ENCODE measurements around the gene RIPOR2.
"Not testable (repeated sequence)": the region's sequence is repeated elsewhere in the genome, so short reads cannot be mapped to it uniquely, and the experiment has no call there.

RIPOR2 gene

DNA sequence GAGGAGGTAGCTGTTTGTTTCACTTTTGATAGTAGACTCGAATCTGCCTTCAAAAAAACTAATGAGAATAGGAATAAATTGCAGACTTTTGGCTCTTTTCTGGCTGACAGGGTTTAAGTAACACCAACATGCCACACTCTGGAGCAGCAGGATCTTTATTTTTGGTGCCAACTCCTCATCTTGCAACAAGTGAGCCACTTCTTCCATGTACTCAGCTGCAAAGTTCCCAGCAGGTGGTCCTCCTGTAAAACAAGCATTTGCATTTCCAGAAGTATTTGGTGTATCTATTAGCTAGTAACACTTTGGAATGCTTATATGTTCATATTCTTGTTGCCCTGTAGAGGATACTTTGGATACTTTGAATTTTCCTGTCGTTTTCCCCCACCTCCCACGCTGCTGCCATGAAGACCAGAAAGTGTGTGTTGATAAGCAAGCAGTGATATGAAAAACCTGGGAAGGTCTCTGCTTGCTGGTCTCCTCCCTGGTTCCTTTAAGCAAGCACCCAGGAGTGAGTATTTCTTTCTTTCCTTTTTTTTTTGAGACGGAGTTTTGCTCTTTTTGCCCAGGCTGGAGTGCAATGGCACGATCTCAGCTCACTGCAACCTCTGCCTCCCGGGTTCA lies 138.1 kb downstream of the RIPOR2 start:
- no peak for DNase-seq

DNA sequence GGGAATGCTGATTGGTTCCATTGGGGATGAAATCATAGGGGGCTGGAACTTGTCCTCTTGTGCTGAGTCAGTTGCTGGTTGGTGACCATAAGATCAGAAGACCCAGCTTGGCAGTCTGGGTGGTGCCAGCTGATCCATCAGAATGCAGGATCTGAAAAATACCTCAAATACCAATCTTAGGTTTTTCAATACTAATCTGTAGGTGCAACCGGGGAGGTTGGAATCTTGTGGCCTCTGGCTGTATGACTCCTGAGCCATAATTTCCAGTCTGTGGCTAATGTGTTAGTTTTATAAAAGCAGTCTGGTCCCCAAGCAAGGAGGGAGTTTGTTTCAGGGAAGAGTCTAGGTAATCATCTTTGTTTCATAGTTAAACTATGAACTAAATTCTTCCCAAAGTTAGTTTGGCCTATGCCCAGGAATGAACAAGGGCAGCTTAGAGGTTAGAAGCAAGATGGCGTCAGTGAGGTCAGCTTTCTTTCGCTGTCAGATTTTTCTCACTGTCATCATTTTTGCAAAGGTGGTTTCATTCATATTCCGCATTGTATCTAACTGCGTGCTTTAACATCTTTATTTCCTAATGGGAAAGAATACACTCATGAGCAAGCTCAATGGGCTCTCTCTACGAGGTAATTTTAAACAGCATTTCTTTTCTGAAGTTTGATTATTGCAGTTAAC lies 139.0 kb downstream of the RIPOR2 start:
- DNase-seq = no peak

DNA sequence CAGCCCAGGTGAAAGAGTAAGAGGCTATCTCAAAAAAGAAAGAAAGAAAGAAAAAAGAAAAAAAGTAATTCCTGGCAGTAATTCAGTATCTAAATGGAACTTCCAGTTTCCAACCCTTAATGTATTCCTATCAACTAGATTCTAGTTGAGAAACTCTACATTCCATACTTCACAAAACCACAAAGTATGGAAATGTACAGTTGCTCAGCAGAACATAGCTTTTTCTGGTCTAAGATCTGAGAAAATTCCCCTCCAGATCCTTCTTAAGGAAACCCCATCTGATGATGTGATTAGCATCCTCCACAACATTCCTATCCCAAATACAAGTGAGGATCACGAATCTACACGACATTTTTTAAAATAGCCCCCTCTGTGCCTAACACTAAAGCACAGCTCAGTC lies 140.7 kb downstream of the RIPOR2 start:
- no peak for DNase-seq

DNA sequence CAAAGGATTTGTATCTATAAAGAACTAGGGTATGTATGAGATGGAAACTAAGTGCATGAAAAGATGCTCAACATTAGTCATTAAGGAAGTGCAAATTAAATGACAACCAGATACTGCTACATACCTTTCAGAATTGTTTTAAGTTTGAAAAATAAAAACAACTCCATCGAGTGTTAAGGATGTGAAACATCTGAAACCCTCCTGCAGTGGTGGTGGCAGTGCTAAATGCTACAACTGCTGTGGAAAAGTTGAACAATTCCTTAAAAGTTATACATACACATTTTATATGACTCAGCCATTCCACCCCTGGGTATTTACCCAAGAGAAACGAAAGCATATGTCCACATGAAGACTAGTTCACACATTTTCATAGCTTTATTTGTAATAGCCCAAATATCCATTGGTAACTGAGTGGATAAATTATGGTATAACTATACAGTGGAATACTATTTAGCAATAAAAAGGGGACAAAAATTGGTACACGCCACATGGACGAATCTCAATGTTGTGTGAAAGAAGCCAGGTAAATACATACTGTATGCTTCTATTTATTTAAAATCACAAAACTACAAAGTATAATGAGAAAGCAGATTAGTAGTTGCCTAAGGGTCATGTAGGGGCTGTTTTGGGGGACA lies 147.6 kb downstream of the RIPOR2 start:
- no peak for DNase-seq

DNA sequence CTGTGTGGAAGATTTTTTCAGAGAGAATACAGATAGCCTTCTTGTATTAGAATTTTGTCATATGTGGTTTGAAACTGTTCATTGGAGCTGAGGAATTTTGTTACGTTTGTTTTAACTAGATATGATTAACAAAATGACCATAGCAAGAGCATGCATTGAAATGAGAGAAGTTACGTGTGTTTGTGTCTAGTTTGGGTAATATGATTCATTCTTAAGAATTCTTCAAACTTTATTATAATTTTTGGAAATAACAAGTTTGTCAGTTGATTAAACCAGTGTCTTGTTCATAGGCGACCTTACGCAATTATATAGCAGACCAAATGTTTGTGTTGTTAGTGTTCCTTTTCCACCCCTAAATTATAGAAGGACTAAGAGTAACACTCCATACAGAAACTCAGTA lies 155.6 kb downstream of the RIPOR2 start:
- DNase-seq = no peak

DNA sequence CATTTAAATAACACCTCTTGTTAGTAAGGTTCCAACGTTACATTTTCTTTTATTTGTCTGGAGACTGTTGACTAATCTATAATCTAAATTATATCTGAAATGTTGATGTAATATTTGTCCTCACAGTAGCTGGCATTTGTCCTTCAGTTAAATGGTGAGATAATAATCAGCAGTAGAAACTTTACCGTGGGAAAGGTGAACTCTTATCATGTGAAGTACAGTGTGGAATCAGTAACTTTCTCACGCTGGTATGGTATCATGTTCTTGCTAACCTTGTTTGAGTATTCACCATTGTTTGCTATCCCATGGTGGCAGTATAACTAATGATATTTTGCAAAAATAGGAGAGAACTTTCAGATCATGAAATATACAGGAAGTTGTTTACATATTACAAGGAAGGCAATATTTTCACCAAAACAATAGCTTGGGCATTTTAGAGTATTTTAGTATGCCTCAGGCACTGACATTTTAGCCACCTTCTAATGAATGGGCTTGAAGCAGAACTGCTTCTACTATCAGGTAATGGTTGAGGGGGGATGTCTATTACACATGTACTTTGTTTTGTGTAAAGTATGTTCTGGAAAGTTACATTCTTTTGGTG lies 156.2 kb downstream of the RIPOR2 start:
- peak; percentile 5 for DNase-seq

DNA sequence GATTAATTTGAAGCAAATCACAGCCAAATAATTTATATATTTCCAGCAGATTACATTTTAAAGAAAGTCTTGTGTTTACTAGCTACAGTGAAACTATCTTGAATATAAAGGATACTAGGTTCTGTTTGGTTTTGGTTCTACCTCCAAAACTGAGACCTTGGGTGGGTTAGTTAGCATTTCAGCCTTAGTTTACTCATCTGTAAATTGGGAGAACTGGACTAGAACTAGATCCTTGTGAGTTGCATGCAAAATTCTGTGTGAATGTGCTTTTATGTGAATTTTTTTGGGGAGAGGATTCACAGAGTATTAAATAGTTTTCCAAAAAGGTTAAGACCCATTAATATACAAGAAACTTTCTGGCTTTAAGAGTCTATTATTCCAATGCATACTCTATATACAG lies 156.9 kb downstream of the RIPOR2 start:
- DNase-seq = no peak

DNA sequence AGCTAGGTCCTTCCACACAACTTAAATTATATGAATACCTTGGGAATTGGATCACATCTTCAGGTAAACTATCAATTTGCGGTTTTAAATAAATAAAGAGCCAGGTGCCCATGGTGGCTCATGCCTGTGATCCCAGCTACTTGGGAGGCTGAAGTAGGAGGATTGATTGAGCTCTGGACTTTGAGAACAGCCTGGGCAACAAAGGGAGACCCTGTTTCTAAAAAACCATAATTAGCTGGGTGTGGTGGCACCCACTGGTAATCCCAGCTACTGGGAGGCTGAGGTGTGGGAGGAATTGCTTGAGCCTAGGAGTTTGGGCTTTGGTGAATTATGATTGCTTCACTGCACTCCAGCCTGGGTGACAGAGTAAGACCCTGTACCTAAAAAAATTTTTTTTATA lies 157.6 kb downstream of the RIPOR2 start:
- DNase-seq = no peak

DNA sequence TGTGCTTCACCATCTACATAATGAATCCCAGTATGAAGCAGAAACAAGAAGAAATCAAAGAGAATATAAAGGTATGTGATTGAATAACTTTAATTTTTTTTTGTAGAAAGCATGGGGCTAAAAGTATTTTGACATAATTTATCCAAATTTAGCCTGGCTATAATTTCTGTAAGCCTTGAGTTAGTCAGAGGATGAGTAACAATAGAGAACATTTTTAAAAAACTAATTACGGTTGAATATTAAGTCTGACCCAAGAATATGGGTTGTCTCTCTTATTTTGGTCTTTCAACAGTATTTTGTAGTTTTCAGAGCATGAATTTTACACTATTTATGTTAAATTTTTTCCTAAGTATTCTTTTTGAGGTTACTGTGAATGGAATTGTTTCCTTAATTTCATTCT lies 158.5 kb downstream of the RIPOR2 start:
- no peak for DNase-seq

DNA sequence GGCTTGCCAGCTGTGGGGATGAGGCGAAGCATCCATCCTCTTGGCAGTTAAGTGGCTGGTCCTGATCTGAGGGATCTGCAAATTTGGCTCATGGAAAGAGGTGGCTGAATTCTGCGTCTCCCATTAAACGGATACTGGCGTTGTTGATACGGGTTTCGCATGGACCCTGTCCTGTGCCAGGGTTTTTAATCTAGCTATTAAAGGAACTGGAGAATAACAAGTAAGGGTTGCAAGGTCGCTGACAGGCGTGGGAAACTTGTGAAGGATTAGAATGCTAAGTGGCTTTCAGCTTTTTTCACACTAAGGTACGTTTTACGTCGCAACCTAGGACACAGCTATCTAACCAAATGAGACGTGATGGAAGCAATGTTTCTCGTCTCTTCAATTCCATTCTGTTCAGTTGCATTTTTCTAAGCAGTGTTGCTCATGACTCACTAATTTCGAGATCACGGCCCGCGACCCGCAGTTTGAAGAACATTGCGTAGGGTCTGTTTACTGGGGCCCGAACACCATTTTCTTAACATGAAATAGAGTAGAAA lies 160.2 kb downstream of the RIPOR2 start:
- DNase-seq = no peak

DNA sequence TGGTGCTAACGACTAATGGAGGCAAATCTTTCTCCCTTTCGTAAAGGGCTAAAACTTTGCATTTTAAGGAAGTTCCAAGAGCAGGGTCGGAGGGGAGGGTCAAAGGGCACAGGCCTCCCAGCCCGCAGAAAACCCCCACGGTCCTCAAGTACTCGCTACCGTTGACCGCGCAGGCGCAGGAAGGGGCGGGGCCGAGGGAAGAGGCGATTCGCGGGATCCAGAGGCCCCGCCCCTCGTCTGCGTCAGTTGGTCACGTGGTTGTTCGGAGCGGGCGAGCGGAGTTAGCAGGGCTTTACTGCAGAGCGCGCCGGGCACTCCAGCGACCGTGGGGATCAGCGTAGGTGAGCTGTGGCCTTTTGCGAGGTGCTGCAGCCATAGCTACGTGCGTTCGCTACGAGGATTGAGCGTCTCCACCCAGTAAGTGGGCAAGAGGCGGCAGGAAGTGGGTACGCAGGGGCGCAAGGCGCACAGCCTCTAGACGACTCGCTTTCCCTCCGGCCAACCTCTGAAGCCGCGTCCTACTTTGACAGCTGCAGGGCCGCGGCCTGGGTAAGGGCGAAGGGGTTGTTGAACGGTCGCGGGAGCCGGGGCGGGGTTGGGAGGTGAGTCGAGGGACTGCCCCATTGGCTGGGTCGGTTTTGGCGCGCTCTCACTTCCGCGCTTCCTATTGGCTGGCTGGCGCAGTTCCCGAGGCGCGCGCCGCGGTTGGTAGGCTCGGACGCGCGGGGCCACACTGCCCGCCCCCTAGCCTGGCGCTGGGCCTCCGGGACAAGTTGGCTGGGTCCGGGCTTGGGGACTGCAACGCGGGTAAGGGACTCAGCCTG lies 160.9 kb downstream of the RIPOR2 start, which contains the start of gene GMNN:
GMNN (plus strand) TSS at position 242 of the 824 bp plus-strand sequence. CDS start 2,310 bp downstream, outside the sequence.
- peak; percentile 99 for DNase-seq

DNA sequence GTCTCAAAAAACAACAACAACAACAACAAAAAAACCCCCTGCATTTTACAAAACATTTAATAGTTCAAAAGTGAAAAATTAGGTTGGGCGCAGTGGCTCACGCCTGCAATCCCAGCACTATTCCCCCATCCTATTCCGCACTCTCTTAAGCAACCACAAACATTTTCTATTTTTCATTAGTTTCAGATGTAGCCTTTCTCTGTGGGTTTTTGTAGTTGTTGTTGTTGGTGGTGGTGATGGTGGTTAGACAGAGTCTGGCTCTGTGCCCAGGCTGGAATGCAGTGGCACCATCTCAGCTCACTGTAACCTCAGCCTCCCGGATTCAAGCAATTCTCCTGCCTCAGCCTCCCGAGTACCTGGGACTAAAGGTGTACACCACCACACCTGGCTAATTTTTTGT lies 167.4 kb downstream of the RIPOR2 start:
- DNase-seq = no peak

DNA sequence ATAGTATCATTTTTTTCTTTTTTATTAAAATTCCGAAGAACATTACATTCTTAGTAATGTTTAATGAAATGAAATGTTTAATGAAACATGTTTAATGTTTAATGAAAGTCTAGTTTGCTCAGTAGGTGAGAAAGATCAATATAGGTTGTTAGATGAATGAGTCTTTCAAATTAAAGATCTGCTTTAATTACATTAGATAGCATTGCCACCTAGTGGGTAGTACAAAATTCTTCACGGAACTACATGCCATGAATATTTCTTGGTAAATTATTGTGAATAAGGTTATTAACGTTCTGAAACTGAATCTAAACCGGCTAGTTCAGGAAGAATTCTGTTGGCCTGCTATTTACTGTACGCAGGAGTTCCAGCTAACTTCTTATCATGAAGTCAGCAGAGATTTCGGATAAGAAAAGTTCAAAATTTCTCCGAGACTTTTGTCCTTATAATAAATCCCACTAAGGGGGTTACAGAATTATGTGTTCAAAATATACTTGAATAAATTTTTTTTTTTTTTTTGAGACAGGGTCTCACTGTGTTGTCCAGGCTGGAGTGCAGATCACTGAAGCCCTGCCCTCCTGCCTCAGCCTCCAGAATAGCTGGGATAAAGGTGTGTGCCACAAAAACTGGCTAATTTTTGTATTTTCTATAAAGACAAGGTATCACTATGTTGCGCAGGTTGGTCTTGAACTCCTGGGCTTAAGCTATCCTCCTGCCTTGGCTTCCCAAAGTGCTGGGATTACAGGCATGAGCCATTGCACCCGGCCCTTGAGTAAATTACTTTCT lies 168.9 kb downstream of the RIPOR2 start:
- DNase-seq = peak; percentile 16

DNA sequence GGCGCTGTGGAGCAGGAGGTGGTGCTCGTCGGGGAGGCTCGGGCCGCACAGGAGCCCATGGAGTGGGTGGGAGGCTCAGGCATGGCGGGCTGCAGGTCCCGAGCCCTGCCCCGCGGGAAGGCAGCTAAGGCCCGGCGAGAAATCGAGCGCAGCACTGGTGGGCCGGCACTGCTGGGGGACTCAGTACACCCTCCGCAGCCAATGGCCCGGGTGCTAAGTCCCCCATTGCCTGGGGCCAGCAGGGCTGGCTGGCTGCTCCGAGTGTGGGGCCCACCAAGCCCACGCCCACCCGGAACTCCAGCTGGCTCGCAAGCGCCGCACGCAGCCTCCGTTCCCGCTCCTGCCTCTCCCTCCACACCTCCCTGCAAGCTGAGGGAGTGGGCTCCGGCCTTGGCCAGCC lies 169.8 kb downstream of the RIPOR2 start:
- DNase-seq = not testable (repeated sequence)

DNA sequence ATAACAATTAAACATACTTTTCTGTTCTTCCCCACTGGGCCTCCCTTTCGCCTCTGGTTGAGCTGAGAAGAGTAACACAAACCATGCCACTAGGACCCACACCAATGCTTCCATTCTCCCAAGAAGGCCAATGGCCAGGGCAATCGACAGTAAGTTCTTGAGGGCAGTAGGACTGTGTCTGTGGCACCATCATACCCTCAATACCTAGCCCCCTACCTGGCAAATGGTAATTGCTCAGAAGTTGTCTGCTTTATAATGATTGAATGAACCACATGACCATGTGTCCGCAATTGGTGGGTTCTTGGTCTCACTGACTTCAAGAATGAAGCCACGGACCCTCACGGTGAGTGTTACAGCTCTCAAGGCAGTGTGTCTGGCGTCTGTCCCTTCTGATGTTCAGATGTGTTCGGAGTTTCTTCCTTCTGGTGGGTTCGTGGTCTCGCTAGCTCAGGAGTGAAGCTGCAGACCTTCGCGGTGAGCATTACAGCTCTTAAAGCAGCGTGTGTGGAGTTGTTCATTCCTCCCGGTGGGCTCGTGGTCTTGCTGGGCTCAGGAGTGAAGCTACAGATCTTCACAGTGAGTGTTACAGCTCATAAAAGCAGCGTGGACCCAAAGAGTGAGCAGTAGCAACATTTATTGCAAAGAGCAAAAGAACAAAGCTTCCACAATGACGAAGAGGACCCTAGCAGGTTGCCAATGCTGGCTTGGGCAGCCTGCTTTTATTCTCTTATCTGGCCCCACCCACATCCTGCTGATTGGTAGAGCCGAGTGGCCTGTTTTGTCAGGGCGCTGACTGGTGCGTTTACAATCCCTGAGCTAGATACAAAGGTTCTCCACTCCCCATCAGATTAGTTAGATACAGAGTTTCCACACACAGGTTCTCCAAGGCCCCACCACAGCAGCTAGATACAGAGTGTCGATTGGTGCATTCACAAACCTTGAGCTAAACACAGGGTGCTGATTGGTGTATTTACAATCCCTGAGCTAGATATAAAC lies 170.6 kb downstream of the RIPOR2 start:
- DNase-seq = not testable (repeated sequence)

DNA sequence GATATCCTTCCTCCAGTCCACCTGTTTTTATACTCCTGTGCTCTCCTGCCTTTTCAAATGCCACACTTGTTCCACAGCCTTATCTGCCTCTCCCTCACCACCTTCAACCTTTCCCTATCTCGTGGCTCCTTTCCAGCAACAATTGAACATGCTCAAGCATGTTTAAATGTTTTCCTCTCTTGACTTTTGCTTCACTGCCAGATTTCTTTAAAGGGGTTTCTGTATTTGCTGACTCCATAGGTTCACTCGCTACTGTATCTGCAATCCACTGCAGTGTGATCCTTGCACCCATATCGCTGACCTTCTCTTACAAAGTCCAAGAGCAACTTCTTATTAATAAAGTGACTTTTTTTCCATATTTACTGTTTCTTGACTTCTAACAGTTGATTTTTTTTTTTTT lies 172.2 kb downstream of the RIPOR2 start:
- peak; percentile 7 for DNase-seq

DNA sequence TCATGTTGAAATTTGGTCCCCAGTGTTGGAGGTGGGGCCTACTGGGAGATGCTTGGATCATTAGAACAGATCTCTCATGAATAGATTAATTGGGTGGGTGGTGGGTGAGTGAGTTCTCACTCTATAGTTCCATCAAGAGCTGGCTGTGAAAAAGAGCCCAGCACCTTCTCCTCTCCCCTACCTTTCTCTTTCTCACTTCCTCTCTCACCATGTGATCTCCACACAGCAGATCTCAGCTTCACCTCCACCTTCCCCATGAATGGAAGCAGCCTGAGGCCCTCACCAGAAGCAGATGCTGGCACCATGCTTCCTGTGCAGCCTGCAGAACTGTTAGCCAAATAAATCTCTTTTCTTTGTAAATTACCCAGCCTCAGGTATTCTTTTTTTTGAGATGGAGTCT lies 173.9 kb downstream of the RIPOR2 start:
- DNase-seq = no peak

DNA sequence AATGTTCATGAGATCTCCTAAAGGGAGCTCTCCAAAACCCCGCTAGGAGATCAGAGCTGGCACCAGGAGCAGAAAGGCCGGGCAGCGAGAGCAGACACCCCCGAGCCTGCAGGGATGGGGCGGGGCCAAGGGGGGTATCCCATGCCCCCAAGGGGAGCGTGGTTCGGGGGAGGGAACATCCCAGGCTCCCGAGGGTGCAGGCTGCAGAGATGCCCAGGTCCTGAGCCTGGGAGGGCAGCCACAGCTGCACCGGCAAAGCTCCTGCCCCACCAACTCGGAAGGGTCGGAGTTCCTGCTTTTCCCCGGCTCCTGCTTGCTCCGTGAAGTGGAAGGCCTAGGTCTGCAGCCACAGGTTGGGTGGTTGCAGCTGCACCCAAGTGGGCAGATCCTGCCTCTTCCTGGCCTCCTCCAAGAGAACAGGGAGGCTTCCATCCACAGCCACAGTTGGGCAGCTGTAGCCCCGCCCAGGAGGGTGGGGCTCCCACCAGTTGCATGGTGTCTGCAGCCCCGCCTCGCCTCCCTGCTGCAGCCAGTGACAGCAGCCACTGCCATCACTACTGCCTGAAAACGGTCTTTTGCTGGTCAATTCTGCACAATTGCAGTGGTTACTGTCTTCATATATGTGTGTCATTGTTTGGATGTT lies 174.4 kb downstream of the RIPOR2 start:
- DNase-seq = peak; percentile 62

DNA sequence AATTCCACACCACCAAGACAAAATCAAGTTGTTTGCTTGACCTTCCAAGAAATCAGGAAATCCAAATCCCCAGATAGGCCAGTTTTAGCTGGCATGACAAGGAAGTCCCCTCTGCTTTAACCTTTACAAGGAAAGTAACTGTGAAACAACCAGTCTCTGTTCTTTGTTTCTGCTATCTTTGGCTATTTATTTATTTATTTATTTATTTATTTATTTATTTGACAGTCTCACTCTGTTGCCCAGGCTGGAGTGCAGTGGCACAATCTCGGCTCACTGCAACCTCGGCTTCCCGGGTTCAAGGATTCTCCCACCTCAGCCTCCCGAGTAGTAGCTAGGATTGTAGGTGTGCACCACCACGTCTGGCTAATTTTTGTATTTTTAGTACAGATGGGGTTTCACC lies 175.6 kb downstream of the RIPOR2 start:
- no peak for DNase-seq

DNA sequence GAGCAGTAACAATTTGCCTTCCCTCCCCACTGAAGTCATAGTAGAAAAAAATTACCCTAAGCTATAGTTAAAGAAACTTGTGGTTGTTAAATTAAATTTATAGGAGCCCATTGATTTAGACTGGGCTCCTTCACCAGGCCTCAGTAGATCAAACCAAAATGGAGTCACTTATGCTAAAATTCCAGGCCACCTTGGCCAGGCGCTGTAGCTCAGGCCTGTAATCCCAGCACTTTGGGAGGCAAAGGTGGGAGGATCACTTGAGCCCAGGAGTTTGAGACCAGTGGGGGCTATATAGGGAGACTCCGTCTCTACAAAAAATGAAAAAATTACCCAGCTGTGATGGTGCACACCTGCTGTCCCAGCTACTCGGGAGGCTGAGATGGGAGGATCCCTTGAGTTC lies 176.0 kb downstream of the RIPOR2 start:
- DNase-seq = no peak
